ENCODE measurements around the gene EFCAB6.

Gene EFCAB6

GRCh38 chr22:43734370-43735150 is 77.5 kb downstream of the EFCAB6 start:
- no peak for DNase-seq (ENCODE audit: low read depth)
- TF ChIP-seq CTCF (conservative IDR thresholded peaks at IDR 0.05; ENCODE audit: low read depth, low read length): no peak
- no peak overlapping the region for H3K4me3 ChIP-seq (ENCODE audit: low read depth, low read length)

- DNase-seq (ENCODE audit: low read depth): no peak
- no peak for TF ChIP-seq CTCF (conservative IDR thresholded peaks at IDR 0.05; ENCODE audit: low read depth, low read length)
Observed at GRCh38 chr22:43733138-43733537, 79.0 kb downstream of the EFCAB6 start.

GRCh38 chr22:43731988-43732387 is 80.1 kb downstream of the EFCAB6 start:
- no peak for DNase-seq (ENCODE audit: low read depth)
- H3K4me3 ChIP-seq (ENCODE audit: low read depth, low read length): no peak overlapping the region
- no peak for TF ChIP-seq CTCF (conservative IDR thresholded peaks at IDR 0.05; ENCODE audit: low read depth, low read length)

More at GRCh38 chr22:43733138-43733537, 79.0 kb downstream of the EFCAB6 start:
- H3K4me3 ChIP-seq (ENCODE audit: low read depth, low read length): no peak overlapping the region

DNA sequence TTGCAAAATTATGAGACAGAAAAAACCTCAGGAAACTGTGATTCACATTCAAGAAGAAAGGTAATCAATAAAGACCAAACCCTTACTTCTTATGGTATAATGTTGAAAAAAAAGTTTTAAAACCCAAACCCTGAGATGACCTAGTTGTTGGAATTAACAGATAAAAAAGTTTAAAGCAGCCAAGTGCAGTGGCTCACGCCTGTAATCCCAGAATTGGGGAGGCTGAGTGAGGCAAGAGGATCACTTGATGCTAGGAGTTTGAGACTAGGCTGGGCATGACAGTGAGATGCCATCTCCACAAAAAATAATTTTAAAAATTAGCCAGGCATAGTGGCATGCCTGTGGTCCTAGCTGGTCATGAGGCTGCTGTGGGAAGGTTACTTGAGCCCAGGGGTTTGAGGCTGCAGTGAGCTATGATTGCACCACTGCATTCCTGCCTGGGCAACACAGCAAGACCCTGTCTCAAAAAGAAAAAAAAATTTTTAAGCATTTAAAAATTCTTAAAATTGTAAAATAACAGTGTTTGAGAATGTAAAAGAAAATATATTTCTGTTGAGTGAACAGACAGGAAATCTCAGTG is 85.1 kb downstream of the EFCAB6 start:
- no peak for DNase-seq (ENCODE audit: low read depth)
- H3K4me3 ChIP-seq (ENCODE audit: low read depth, low read length): no peak overlapping the region
- no peak for TF ChIP-seq CTCF (conservative IDR thresholded peaks at IDR 0.05; ENCODE audit: low read depth, low read length)

DNA sequence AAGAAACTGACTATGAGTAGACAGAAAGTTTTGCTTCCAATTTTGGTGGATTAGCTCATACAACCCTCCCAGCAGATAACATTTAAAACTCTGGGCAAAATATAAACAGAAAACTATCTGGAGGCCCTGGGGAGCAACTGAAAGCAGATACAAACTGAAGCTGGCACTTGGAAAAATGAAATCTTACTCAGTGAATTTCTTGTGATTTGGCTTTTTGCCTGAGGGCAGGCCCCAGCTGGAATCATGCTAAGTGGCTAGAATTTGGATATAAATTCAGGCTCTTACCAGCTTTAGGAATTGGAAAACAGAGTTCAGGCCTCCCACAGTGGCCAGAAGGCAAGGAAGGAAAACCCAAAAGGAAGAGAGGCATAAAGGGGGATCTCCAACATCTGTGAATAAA is 85.8 kb downstream of the EFCAB6 start:
- no peak for TF ChIP-seq CTCF (conservative IDR thresholded peaks at IDR 0.05; ENCODE audit: low read depth, low read length)
- DNase-seq (ENCODE audit: low read depth): no peak
- no peak overlapping the region for H3K4me3 ChIP-seq (ENCODE audit: low read depth, low read length)

DNA sequence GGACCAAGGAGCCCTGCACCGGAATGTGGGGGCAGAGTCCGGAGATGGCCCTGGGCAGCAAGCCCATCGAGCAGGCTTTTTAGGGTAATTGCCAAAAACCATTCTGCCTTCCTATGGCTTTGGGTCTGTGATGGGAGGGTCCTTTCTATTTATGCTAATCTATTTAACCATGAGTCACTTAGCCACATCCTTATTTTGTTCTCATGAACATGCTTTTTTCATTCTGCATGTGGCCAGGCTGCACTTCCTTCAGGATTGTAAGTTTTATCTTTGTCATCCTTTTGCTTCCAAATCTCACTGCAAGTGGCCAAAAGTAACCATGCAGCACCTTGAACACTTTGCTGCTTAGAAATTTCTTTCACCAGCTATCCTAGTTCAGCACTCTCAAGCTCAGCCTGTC is 88.3 kb downstream of the EFCAB6 start:
- no peak for TF ChIP-seq CTCF (conservative IDR thresholded peaks at IDR 0.05; ENCODE audit: low read depth, low read length)
- DNase-seq (ENCODE audit: low read depth): no peak
- H3K4me3 ChIP-seq (ENCODE audit: low read depth, low read length): no peak overlapping the region

GRCh38 chr22:43722444-43722843 is 89.7 kb downstream of the EFCAB6 start:
- no peak overlapping the region for H3K4me3 ChIP-seq (ENCODE audit: low read depth, low read length)
- no peak for DNase-seq (ENCODE audit: low read depth)
- no peak for TF ChIP-seq CTCF (conservative IDR thresholded peaks at IDR 0.05; ENCODE audit: low read depth, low read length)
